Fibroblast of mammary gland (primary cell): ENCODE data around the gene SPOPL.
A peak's percentile ranks its signal among the peaks of the same experiment; 100 is the strongest.

Experiments used
- DNase-seq: peaks from one replicate; pipeline ENCODE4 v3.0.0-alpha.2; 2010; ENCODE audit warnings: low read depth
- H3K4me3 ChIP-seq: 2 replicates; pipeline ENCODE4 v1.5.1; 2011; ENCODE audit warnings: low read depth, mild to moderate bottlenecking, low read length, moderate library complexity; ENCODE audit not compliant: control insufficient read depth
- TF ChIP-seq, protein P1 (sequence below): conservative IDR thresholded peaks from 2 replicates; pipeline ENCODE4 v1.5.1; 2011; ENCODE audit warnings: low read depth, low read length, inconsistent platforms; ENCODE audit not compliant: control insufficient read depth, insufficient read depth

The SPOPL gene

DNA sequence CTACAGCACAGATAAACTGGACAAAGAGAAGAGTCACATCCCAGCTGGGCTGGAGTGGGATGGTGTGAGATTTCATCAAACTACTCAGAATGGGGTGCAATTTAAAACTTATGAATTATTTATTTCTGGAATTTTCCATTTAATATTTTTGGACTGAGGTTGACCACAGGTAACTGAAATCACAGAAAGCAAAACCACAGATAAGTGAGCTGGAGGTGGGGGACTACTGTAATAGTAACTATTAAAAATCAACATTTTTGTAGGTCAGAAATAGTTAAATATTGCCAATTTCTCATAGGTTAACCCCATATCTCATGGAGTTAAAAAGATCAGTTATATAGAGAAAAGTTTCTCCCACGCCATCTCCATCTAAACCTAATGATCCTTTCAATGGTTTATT lies 88.1 kb downstream of the SPOPL start:
- TF ChIP-seq, protein P1, sequence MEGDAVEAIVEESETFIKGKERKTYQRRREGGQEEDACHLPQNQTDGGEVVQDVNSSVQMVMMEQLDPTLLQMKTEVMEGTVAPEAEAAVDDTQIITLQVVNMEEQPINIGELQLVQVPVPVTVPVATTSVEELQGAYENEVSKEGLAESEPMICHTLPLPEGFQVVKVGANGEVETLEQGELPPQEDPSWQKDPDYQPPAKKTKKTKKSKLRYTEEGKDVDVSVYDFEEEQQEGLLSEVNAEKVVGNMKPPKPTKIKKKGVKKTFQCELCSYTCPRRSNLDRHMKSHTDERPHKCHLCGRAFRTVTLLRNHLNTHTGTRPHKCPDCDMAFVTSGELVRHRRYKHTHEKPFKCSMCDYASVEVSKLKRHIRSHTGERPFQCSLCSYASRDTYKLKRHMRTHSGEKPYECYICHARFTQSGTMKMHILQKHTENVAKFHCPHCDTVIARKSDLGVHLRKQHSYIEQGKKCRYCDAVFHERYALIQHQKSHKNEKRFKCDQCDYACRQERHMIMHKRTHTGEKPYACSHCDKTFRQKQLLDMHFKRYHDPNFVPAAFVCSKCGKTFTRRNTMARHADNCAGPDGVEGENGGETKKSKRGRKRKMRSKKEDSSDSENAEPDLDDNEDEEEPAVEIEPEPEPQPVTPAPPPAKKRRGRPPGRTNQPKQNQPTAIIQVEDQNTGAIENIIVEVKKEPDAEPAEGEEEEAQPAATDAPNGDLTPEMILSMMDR: no peak
- H3K4me3 ChIP-seq: no peak overlapping the region
- no peak for DNase-seq

GRCh38 chr2:138596403-138596802 lies 94.8 kb downstream of the SPOPL start:
- TF ChIP-seq, protein P1: no peak
- H3K4me3 ChIP-seq: no peak overlapping the region
- DNase-seq: no peak

GRCh38 chr2:138600732-138601457 lies 99.3 kb downstream of the SPOPL start:
- TF ChIP-seq, protein P1: no peak
- H3K4me3 ChIP-seq: no peak overlapping the region
- peak; percentile 21 for DNase-seq

DNA sequence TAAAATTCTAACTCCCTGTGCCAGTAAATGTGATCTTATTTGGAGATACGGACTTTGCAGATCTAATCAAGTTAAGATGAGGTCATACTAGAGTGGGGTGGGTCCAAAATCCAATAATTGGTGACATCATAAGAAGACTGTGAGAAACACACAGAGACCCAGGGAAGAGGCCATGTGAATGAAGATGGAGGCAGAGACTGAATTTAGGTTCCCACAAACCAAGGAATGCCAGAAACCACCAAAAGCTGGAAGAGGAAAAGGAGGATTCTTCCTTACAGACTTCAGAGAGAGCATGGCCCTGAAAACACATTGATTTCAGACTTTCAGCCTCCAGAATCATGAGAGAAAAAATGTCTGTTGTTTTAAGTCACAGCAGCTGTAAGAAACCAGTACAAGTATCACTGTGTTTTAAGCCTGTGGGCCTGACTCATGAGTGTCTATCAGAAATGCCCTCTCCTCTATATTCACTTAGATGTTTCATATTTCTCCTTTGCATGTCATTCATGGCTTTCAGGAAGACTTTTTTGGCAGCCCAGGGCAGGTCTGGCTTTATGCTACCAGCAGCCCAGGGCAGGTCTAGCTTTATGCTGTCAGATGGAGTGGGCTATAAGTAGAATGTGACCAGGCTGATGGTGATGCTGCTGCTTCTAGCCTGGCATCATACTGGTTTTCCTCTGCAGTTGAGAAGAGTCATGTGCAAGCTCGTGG lies 100.0 kb downstream of the SPOPL start:
- TF ChIP-seq, protein P1: no peak
- peak; percentile 15 for DNase-seq
- no peak overlapping the region for H3K4me3 ChIP-seq

DNA sequence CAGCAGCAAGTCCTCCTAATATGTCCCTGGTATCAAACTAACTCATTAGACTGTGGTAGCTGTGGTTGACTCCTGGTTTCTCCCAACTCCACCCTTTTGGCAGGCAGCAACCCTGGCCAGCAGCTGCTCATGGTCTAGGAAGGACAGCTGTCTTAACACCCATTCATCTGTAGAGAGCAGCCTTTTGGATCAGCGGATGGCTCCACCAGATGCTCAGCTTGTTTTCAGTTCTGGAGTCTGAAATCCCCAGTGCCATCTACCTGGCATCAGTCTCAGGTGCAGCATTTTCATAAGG lies 100.5 kb downstream of the SPOPL start:
- no peak overlapping the region for H3K4me3 ChIP-seq
- no peak for DNase-seq
- TF ChIP-seq, protein P1: no peak

DNA sequence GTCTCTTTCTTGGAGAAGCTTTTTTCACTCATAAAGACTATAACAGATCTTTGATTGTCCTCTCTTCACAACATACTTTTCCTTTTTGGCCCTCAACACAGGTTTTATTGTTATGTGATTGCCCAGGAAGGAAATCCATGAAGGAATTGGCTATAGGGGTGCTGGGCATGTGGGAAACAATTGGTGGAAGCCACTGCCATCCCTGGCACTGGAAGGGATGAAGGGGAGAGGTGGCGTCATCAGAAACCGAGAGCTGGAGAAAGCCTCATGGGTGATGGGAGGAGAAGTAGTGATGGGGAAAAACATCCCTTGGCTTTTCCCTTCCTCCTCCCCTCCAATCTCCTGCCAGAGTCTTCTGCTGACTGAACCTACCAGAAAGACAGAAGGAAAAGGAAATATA lies 106.2 kb downstream of the SPOPL start:
- no peak for DNase-seq
- TF ChIP-seq, protein P1: no peak
- H3K4me3 ChIP-seq: no peak overlapping the region
